Measurements from ENCODE around the gene RPL9. TPM values are rescaled to one million over a fixed set of nuclear protein-coding genes. Genes with fewer than 3 reads are reported as not detected.
"Not testable (repeated sequence)": the region's sequence is repeated elsewhere in the genome, so short reads cannot be mapped to it uniquely, and the experiment has no call there.

Gene RPL9
- total RNA-seq, 1 donor from 2014 or later: 731 TPM

DNA sequence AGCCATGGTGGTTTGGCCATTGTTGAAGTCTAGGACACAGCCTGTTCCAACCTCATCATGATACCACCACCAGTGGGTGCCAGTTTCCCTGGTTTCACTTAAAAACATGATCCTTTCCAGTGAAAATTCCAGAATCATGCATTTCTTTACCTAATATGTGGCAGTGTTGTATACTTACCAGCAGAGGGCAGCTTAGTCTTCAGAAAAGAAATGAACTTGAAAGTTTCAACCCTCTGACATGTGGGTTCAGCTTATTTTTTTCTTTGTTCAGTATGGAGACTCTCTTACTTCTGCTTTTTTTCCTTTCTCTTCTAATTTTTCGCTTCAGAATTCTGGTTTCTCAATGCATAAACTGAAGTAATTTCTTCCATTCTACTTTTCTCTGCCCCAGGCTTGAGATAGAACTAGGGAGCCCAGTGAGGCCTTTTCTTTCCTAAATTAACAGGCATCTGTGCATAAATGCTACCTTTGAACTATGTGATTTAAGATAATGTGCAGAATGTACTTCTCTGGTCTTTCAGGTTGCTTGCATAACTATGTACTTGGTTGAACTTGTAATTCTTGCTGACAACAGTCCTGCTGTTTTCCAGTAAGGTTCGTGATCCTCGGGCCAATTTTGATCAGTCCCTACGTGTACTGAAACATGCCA, 10.8 kb upstream of the RPL9 start:
- DNase-seq: no peak
- peak; percentile 81 for ATAC-seq
- intact Hi-C loops (cut with micrococcal nuclease): no loop called here

DNA sequence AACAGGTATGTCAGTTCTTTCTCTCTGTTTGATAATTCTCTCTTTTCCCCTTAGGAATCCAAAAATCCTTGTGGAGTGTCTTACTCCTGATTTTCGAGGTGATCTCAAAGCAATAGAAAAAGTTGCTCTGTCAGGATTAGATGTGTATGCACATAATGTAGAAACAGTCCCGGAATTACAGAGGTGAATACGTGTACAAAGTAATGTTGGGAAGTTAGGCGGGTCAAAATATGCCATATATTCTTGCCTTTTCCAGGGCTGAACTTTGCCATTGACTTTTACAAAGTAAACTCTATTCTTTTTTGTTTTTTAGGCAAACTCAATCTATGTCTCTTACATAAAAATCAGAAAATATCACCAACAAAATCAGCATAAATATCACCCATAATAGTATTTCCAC, 8.7 kb upstream of the RPL9 start:
- intact Hi-C loops (cut with micrococcal nuclease): no loop called here
- ATAC-seq (no peak), DNase-seq (no peak)

DNA sequence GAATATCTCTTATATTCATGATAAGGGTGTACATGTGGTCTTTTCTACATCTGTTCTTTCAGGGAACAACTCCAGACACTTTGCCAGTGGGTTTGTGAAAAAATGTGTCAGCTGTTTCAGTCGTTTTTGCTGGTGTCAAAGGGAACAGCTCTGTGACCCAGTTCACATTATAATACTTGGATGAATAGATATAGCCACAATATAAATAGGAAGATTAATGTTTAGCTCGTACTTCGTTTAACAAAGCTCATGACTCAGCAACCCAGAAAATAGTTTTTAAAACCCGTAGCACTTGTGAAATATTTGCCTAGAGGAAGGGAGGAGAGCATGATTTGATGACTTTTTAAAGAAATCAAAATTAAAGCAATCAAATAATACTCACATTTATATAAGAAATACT, 8.0 kb upstream of the RPL9 start:
- no peak for ATAC-seq
- DNase-seq: no peak
- intact Hi-C loops (cut with micrococcal nuclease): no loop called here

DNA sequence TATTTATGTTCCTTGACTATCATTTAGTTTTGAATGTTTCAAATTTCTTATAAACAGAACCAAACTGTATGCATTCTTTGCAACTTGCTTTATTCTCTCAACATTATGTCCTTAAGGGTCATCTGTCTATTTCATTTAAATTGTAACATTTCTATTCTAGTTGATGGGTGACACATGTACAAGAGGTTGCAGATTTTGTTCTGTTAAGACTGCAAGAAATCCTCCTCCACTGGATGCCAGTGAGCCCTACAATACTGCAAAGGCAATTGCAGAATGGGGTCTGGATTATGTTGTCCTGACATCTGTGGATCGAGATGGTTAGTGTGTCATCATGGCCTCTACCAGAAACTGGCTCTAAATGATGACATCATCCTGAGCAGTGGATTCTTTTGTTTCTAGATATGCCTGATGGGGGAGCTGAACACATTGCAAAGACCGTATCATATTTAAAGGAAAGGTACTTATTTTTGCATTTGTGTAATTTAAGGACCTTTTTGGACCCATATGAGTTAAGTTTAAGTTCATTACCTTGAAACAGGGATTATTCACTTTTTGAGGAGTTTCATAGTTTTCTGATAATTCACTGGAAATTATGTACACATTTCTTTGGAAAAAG, 6.3 kb upstream of the RPL9 start:
- no peak for DNase-seq
- intact Hi-C loops (cut with micrococcal nuclease): no loop called here
- ATAC-seq: no peak

DNA sequence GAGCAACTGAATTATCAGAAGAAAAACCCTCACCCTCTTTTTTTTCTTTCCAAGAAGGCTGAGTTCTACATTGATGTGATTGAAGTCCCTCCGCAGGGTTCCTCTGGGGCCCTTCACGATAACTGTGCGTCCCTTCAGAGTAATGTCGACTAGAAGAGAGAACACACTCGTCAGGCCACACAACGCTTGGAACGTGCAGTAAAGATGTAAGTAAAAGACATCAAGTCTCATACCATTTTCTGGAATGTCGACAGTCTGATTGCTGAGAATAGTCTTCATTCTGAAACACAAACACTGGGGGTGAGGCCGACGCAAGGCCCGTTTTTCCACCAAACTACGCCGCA, 589 bp downstream of the RPL9 start:
- DNase-seq; intact Hi-C loops (cut with micrococcal nuclease): not testable (repeated sequence)
- ATAC-seq: peak; percentile 1

DNA sequence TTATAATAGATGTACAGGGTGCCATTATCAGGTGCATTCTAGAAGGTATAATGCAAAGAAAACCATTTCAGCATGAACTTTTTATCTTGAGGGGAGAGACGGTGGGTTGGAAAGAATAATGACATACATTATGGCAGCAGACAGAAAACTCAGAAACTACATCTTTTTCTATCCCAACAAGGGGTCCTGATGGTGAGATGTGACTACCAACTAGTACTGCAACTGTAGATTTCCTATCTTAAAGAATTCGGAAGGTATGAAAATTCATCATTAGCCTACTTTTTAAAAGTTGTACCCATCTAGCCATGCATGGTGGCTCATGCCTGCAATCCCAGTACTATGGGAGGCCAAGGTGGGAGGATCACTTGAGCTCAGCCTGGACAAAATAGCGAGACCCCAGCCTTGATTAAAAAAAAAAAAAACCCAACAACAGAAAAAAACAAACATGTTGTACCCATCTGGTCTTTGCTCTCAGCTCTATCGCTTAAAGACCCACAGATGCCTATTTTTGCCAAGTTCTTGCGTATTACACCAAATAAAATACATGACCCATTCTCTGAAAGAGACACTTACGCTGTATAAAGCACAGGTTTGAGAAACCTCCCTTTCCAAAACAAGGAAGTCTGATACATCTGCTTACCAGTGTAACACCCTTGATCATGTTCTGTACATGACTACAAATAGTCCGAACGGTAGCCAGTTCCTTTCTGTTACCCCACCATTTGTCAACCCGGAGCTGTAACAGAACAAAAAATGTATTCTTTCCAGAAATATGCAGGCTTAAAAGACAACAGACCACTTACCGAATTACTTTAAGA, 1.6 kb downstream of the RPL9 start:
- ATAC-seq (no peak), DNase-seq (no peak)
- intact Hi-C loops (cut with micrococcal nuclease): no loop called here

DNA sequence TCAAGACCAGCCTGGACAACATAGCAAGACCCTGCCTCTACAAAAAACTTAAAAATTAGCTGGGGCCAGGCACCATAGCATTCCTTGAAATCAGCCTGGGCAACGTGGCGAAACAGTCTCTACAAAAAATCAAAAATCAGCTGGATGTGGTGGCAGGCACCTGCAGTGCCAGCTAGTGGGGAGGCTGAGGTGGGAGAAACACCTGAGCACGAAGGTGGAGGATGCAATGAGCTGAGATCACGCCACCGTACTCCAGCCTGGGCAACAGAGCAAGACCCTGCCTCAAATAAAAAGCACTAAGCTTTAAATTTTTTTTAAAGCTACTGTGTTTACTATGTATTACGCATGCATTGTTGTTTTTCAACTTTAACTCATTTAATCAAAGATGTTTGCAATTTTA, 3.2 kb downstream of the RPL9 start:
- DNase-seq: no peak
- intact Hi-C loops (cut with micrococcal nuclease): no loop called here
- ATAC-seq: no peak

DNA sequence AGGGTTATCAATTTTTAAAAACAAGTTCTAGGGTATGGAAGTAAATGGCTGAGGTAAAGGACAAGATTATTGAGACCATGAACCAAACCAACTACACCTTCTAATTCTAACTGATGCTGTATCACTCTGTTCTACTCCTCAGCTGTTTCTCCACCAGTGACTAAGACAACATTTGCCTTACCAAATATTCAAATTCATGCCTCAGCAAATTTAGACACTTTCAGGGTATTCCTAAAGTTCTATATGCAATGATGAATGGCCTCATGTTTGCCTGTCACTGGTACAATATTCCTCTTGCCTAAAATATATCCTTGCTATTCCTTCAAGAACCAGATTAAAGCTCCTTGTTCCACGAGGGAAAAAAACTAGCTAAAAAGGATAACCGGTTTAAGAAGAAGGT, 5.0 kb downstream of the RPL9 start:
- DNase-seq (no peak), ATAC-seq (no peak)
- intact Hi-C loops (cut with micrococcal nuclease): no loop called here

DNA sequence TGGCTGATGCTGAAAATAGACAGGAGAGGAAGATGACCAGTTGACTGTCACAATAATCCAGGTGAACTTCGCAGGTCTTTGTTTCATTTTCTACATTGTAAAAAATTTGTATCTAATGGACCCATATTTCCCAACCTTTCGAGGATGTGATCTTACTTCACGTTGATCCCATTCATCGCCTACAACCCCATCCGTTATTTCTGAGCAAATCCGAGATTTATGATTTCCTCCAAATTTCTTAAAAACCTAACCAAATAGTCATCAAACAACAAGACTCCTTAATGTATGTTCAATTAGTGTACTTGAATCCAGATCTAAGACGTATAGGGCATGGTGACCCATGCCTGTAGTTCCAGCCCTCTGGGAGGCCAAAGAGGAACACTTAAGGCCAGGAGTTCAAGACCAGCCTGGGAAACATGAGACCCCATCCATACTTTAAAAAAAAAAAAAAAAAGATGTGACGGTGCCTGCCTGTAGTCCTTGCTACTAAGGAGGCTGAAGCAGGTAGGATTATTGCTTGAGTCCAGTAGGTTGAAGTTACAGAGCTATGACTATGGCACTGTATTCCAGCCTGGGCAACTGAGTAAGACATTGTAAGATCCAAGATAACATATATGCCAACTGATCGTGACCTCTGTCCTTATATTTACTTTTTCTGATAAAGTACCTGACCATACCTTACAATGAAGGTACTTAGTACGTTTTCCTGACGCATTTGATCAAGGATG, 5.7 kb downstream of the RPL9 start:
- DNase-seq (no peak), ATAC-seq (no peak)
- intact Hi-C loops (cut with micrococcal nuclease): no loop called here

DNA sequence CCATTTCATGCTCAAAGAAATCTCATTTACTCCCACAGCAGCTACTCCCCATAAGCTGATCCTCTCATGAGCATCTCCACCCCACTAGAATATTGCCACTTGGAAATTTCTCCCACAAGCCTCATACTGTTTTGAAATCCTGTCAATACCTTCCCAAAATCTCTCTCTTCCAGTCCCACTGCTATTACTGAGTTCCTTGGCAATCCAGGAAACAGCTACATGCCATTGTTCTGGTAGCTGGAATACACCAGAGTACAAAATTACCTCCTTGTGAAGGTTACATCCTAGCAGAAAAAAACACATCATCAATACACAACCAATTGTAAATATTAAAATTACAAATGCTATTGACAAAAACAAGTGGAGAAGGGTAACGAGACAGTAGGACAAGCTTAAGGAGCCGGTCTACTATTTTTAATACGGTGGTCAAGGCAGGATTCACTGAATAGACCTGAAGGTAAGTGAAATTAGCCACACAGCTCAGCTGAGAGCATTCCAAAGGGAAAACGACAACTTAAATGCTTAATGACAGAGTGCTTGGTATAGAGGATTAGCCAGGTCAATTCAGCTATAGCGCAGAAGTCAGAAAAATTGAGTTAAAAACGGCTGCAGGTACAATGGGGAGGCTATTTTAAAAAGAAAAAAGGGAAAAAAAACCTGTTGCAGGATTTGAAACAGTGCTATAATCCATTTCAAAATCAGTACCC, 6.4 kb downstream of the RPL9 start:
- ATAC-seq: no peak
- intact Hi-C loops (cut with micrococcal nuclease): no loop called here
- no peak for DNase-seq

DNA sequence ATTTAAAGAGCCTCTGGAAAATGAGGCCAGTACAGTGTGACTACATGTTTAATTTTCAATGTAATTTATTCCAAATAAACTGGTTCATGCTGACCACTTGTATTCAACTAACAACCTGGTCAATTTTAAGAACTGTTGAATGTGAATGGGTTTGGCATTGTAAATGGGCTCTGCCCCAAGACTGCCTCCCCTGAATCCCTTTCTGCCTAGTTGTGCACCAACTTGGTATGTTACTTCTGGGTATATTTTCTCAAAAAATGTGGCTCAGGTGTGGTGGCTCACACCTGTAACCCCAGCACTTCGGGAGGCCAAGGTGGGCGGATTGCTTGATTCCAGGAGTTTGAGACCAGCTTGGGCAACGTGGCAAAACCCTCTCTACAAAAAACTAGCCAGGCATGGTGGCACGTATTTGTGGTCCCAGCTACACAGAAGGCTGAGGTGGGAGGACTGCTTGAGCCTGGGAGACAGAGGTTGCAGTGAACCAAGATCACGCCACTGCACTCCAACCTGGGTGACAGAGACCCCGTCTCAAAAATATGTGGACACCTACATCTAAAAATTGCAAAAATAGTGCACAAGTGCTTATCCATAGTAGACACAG, 7.2 kb downstream of the RPL9 start:
- ATAC-seq: no peak
- intact Hi-C loops (cut with micrococcal nuclease): no loop called here
- DNase-seq: no peak

DNA sequence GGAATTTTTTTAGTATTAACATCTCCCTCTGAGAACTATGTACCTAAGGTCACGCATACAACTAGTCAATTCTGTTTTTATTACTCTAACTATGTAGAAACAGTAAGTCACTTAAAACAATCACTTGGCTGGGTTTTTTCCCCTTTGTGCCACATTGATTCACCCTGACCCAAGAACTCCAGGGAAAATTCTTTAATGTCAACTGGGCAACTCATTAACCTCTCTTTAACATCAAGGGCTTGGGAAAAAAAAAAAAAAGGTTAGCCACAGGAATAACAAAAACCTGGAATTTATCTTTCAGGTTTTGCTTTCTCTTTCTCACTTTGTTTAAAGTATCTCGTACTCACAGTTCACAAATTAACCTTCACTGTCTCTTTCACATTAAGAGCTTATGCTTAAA, 8.1 kb downstream of the RPL9 start:
- DNase-seq (no peak), ATAC-seq (no peak)
- intact Hi-C loops (cut with micrococcal nuclease): no loop called here

DNA sequence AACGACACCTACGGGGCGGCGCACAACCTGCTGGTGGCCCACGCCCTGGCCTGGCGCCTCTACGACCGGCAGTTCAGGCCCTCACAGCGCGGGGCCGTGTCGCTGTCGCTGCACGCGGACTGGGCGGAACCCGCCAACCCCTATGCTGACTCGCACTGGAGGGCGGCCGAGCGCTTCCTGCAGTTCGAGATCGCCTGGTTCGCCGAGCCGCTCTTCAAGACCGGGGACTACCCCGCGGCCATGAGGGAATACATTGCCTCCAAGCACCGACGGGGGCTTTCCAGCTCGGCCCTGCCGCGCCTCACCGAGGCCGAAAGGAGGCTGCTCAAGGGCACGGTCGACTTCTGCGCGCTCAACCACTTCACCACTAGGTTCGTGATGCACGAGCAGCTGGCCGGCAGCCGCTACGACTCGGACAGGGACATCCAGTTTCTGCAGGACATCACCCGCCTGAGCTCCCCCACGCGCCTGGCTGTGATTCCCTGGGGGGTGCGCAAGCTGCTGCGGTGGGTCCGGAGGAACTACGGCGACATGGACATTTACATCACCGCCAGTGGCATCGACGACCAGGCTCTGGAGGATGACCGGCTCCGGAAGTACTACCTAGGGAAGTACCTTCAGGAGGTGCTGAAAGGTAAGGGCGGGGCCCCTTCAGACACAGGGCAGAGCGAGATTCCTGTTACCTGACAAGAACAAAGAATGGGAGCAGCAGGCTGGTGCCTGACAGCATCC, 11.7 kb downstream of the RPL9 start:
- ATAC-seq (peak; percentile 84), DNase-seq (peak; percentile 69)
- intact Hi-C loops (cut with micrococcal nuclease): no loop called here

DNA sequence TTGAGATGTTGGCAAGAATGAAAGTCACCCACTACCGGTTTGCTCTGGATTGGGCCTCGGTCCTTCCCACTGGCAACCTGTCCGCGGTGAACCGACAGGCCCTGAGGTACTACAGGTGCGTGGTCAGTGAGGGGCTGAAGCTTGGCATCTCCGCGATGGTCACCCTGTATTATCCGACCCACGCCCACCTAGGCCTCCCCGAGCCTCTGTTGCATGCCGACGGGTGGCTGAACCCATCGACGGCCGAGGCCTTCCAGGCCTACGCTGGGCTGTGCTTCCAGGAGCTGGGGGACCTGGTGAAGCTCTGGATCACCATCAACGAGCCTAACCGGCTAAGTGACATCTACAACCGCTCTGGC, 12.3 kb downstream of the RPL9 start:
- DNase-seq: no peak
- intact Hi-C loops (cut with micrococcal nuclease): no loop called here
- ATAC-seq: no peak

DNA sequence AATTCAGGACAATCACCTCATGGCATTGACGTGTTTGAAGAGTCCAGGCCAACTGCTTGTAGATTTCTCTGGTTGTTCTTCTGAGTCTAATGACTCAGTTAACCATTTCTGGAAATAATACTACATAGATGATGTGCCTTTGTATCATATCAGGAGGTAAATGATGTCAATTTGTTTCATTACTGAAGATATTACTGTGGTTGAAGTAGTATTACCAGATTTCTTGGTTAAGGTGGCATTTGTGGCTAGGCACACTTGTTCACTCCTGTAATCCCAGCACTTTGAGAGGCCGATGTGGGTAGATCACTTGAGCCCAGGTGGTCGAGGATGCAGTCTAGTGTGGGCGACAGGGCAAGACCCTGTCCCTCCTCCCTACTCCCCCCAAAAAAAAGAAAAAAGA, 15.7 kb downstream of the RPL9 start:
- no peak for ATAC-seq
- no peak for DNase-seq
- intact Hi-C loops (cut with micrococcal nuclease): no loop called here

DNA sequence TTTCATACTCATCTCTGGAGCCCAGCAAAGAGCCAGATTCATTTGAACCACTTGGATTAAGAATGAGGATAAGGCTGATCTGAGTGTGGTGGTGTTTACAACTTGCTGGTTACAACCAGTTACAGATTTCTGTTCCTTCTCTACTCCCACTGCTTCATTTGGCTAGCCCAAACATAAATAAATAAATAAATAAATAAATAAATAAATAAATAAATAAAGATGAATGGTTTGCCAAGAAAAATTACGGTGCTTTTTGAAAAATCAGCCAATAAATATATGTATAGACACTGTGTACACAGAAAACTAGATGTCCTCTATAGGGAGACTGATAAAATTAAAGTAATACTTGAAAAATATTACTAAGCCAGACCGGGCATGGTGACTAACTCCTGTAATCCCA, 17.1 kb downstream of the RPL9 start:
- intact Hi-C loops (cut with micrococcal nuclease): no loop called here
- ATAC-seq: no peak
- no peak for DNase-seq

DNA sequence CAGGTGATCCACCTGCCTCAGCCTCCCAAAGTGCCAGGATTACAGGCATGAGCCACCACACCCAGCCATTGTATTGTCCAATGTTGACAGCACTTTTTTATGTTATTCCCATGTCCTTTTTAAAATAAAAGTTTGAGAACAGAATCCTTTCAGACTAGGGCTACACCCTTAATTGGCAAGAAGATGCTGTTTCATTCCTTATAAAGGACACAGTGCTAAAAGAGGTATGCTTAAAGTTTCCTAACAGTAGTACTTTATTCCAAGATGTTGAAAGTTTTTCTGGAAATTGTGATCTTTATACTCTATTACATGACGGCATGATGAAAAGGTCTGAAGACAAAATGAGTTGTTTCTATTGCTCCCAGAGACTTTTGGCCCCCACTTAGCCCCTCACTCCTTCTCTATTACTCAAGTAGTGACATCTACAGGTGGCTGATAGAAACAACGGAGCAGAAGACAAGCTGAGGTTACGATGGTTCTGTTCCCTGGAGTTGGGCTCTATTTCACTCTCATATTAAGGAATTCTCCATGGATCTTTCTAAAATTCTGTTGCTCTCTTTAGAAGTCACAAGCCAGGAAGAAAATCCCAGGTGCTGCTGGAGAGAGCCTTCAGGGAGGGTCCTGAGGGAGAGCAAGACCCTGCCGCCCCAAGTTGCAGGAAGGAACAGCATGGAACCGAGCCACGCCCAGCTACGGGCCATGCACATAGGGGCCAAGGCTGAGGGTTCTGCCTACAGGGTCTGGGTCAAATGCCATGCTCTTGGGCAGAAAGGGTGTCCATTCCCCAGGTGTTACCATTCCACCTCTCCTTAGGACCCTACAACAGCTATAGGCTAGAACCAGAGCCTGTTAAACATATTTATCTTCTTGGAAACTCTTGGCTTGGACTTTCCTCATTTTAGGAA, 22.8 kb downstream of the RPL9 start:
- intact Hi-C loops (cut with micrococcal nuclease): no loop called here
- DNase-seq (no peak), ATAC-seq (no peak)

Data from left ventricle myocardium superior (tissue), 1 donor.